GM12873 (cell line): Measurements from ENCODE around the gene KRTAP21-3.
"Not testable (repeated sequence)": the region's sequence is repeated elsewhere in the genome, so short reads cannot be mapped to it uniquely, and the experiment has no call there.

Source experiments
- TF ChIP-seq, protein P1 (sequence below): IDR thresholded peaks from 2 replicates; pipeline ENCODE4 v1.5.1; 2012; ENCODE audit warnings: low read depth, mild to moderate bottlenecking, moderate library complexity, low read length, control low read depth; ENCODE audit not compliant: insufficient read depth; ENCODE audit errors: missing control alignments

Gene KRTAP21-3, protein sequence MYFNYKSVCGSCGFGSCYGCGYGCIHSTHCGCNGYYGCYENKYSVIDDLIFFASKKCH

DNA sequence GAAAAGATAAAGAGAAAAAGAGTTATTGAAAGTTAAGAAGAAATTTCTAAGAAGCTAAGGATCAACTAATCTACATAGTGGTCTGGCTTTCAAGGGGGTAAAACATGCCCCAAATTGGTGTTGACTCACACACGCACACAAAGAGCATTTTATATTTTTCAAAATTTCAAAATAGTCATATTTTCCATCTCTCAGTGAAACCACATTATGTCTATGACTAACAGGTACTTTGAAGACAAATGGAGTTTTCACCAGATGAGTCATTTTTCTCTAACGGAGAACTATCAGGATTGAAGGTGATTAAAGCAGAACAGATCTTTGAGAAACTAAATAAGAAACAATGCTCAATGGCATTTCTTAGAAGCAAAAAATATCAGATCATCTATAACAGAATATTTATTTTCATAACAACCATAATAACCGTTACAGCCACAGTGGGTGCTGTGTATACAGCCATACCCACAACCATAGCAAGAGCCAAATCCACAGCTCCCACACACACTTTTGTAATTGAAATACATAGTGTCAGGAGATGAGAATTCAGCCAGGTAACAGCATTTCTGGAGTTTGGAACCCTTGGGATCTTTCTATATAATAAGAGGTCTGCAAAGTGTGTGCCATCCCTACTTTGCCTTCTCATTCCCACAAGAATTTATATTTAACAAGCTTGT is at the start of gene KRTAP21-3:
Gene KRTAP21-3 (minus strand): TSS at position 539 of the 671 bp plus-strand sequence. CDS start 18 bp downstream, at position 521.
- TF ChIP-seq, protein P1, sequence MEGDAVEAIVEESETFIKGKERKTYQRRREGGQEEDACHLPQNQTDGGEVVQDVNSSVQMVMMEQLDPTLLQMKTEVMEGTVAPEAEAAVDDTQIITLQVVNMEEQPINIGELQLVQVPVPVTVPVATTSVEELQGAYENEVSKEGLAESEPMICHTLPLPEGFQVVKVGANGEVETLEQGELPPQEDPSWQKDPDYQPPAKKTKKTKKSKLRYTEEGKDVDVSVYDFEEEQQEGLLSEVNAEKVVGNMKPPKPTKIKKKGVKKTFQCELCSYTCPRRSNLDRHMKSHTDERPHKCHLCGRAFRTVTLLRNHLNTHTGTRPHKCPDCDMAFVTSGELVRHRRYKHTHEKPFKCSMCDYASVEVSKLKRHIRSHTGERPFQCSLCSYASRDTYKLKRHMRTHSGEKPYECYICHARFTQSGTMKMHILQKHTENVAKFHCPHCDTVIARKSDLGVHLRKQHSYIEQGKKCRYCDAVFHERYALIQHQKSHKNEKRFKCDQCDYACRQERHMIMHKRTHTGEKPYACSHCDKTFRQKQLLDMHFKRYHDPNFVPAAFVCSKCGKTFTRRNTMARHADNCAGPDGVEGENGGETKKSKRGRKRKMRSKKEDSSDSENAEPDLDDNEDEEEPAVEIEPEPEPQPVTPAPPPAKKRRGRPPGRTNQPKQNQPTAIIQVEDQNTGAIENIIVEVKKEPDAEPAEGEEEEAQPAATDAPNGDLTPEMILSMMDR: no peak

DNA sequence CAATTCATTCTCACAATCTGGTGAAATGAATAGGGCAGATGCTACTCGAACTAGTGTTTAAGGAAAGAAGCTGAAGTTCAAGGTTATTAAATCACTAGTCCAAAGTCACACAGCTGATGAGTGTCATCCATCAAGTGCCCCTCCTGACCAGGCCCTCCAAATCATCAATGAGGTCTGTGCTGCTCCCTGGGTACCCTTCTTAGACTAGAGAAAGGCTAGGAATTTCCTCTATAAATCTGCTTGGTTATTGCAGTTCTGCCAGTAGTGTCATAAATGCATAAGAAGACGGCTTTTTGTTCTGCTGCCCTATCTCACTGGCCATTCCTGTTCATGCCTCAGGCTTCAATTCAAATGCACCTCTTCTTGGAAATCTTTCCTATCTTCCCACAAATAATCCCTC is 42.2 kb upstream of the KRTAP21-3 start:
- TF ChIP-seq, protein P1: no peak

DNA sequence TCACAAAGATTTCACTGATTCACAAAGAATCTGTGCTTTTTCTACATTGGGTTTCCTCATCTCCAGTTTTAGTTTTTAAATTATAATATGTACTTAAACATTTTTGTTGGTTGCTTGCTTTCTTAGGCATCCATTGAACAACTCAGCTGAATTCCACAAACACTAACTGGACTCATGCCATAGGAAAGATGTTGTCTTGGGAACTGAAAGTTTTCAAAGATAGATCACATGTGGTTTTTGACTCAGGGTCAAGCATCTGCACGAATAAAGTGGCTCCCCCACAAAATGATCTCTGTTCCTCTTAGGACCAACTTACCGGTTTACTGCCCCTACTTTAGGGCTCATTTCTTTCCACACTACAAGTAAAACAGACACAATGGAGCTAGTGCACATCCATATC is 39.7 kb upstream of the KRTAP21-3 start:
- TF ChIP-seq, protein P1: no peak

DNA sequence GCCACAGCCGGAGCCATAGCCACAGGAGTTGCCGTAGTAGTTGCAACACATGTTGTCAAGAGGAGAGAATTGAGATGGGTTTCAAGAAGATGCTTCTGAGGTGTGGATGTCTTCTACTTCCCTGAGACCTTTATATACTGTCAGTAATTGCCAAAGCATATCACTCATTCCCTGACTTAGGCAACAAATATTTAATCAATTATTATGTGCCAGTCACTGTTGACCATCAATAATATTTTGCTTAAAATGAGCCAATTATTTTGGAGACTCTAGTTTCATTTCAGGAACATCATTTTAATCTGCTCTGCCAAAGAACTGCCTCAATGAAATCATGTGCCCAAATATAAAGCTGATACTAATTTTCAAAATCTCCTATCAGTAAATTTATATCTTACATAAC is 36.8 kb upstream of the KRTAP21-3 start, which contains the start of gene KRTAP21-1:
Gene KRTAP21-1 (minus strand): TSS at position 101 of the 400 bp plus-strand sequence. CDS start 50 bp downstream, at position 51.
- TF ChIP-seq, protein P1: not testable (repeated sequence)

DNA sequence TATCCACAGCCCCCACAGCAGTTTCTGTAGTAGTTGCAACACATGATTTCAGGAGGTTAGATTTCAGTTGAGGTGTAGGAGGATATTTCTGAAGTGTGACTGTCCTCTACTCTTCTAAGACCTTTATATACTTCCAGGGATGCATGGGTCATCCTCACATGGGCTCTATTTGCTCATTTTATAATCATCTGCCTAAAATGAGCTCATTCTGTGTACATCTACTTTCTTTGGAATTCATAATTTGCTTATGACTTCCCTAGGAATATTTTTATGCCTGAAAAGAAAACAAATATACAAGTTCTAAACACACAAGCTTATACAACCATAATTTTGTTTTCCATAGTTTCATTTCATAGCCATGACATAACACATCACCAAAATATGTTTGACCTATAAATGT is 28.6 kb upstream of the KRTAP21-3 start, which contains the start of gene KRTAP21-2:
Gene KRTAP21-2 (minus strand): TSS at position 101 of the 400 bp plus-strand sequence. CDS start 57 bp downstream, at position 44.
- TF ChIP-seq, protein P1: no peak

DNA sequence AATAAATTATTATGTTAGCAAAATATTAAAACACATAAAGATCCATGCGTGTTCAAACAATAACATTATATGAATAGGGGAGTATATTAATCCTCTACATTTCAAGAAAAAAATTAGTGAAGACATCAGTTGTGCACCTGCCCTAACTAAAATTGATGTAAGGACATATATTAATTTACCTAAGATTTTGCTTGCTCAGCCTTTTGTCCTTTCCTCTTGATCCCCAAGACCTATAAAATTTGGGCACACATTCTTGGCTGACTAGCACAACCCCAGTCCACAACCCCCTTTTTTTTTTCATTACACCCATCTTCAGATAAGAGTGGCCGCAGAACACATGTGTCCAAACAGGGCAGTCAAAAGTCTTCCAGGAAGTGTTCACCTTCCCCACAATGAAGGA is 21.9 kb upstream of the KRTAP21-3 start:
- TF ChIP-seq, protein P1: no peak

DNA sequence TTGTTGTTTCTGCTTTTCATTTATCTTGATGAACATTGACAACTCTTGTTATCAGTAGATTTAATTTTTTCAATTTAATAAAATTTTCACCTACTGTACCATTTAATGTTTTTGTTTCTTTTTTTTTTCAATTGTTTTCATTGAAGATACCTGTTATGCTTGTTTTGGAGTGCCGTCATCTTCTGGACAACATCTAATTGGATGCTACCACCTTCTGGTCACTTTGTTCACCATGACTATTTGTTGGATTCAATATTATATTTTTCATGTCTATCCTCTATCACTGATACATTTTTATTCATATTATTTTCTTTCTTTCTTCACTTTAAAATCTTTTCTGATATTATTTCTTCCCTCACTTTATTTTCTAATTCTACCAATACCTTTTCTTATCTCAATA is 14.4 kb upstream of the KRTAP21-3 start:
- TF ChIP-seq, protein P1: no peak
